Ectodermal cell (in vitro differentiated cells): ENCODE data around the gene NFIB.

ENCODE experiments used
- H3K27ac ChIP-seq: 2 replicates; pipeline ENCODE4 v1.7.0; 2013; ENCODE audit warnings: mild to moderate bottlenecking, low read depth, low read length; ENCODE audit not compliant: insufficient read depth, poor library complexity, severe bottlenecking
- H3K27me3 ChIP-seq: 2 replicates; pipeline ENCODE4 v1.7.0; 2013; ENCODE audit warnings: mild to moderate bottlenecking, low read length; ENCODE audit not compliant: insufficient read depth, control insufficient read depth, poor library complexity, severe bottlenecking
- H3K36me3 ChIP-seq: one replicate; pipeline ENCODE4 v1.7.0; 2013; ENCODE audit warnings: low read length; ENCODE audit not compliant: control insufficient read depth, insufficient read depth
- H3K4me1 ChIP-seq: one replicate; pipeline ENCODE4 v1.7.0; 2013; ENCODE audit warnings: low read length; ENCODE audit not compliant: control insufficient read depth, insufficient read depth
- H3K4me3 ChIP-seq: 2 replicates; pipeline ENCODE4 v1.7.0; 2013; ENCODE audit warnings: low read depth, low read length, control low read depth; ENCODE audit not compliant: insufficient read depth
- H3K9me3 ChIP-seq: 2 replicates; pipeline ENCODE4 v1.7.0; 2013; ENCODE audit warnings: mild to moderate bottlenecking, low read length, moderate library complexity; ENCODE audit not compliant: control insufficient read depth
- WGBS, 2 experiments: methylation state at CpG; one replicate each; pipeline ENCODE4 v1.1.7; 2013; ENCODE audit warnings: missing lambda C conversion rate in 2 of 2; 5-methylcytosine and 5-hydroxymethylcytosine counted together

The NFIB gene

DNA sequence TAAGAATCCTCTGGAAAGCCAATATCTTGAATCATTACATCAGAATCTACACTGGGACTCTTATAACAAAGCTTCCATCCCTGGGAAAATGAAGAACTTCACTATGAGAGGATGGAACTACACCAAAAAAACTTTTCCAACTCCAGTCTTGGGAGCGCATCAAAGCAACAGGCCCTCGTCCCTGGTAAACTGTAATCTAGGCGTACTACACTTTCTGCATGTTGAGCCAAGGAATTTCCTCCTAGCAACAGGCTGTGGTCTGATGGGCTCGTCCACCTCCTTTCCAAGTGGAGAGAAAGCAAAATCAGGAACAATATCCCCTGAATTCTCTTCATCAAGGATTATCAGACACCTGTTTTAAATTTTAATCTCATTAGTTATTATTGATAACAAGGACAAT, 94.1 kb downstream of the NFIB start:
- Histone ChIP-seq H3K36me3 (no peaks in the 10 kb centered on the region), H3K4me3 (no peak overlapping the region), H3K27ac (no peak overlapping the region), H3K4me1 (no peaks in the 10 kb centered on the region), H3K27me3 (no peaks in the 10 kb centered on the region), H3K9me3 (no peaks in the 10 kb centered on the region)
- 86 to 96% methylated on average over 4 of the region's 4 CpGs for WGBS, 2 experiments

DNA sequence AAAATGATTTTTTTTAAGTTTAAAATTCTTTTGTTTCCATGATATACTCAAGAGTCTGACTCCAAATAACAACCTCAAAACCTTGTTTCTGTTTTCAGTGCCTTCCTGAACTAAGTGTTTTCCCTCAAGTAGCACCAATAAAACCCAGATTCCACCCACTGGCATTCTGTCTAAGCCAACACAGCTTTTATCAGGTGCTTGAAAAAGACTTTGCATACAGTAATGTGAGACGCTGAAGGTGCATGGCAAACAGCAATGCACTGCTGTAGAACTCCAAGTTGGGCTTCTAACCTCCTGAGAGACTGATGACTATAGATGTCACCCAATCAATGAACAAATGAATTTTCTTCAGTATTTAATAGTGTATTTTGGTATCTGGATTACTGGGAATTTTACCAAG, 95.7 kb downstream of the NFIB start:
- Histone ChIP-seq H3K4me1 (no peaks in the 10 kb centered on the region), H3K9me3 (no peaks in the 10 kb centered on the region), H3K36me3 (no peaks in the 10 kb centered on the region), H3K27ac (no peak overlapping the region), H3K27me3 (no peaks in the 10 kb centered on the region), H3K4me3 (no peak overlapping the region)
- WGBS, 2 experiments, result 77 to 84% methylated on average over 1 of the region's 1 CpG

DNA sequence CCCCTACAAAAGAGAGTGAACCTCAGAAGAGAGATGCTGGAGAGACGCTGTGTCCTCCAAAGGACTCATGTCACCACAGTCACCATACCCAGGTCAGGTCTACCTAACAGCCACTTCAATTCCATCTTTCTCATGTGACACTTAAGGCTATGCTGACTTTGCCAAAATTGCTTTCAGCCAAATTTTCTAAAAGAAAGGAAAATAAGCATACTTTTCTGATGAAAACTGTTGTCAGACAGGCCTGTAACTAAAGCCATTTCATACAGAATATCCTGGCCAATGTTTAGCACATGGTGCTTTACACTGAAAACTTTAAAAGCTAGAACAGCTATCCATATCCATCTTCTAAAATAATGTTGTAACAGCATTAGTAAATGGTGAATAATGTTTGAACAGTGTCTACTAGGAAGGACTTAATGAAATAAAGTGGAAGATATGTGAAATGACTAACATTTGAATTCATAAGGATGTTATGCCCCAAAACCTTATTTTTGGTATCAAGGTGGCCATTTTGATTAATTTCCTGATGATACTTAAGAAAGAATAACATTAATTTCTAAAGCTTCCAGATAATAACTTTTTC, 97.2 kb downstream of the NFIB start:
- H3K4me1 ChIP-seq, result no peaks in the 10 kb centered on the region
- H3K27me3 ChIP-seq, result no peaks in the 10 kb centered on the region
- no peak overlapping the region for H3K27ac ChIP-seq
- no peak overlapping the region for H3K4me3 ChIP-seq
- H3K36me3 ChIP-seq, result no peaks in the 10 kb centered on the region
- H3K9me3 ChIP-seq, result no peaks in the 10 kb centered on the region
- WGBS, 2 experiments, result 97 to 100% methylated on average over 1 of the region's 1 CpG

DNA sequence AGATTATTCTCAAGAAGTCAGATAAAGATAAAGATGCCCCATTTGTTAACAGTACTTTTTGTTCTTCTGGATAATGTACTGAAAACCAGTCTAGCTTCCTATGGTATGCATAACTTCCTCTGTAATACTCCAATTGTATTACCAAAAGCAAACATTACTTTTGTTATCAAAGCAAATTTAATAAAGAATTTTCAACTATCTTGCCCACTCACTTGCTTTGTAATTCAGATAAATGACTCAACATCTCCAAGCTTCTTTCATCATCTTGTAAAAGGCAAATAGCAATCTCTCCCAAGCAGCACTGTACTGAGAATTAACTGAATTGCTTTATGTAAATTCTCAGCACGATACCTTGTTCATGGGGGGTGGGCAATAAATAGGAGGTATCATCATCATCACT, 98.3 kb downstream of the NFIB start:
- no peaks in the 10 kb centered on the region for H3K9me3 ChIP-seq
- WGBS, 2 experiments, result 80 to 92% methylated on average over 1 of the region's 1 CpG
- no peaks in the 10 kb centered on the region for H3K36me3 ChIP-seq
- no peak overlapping the region for H3K4me3 ChIP-seq
- no peaks in the 10 kb centered on the region for H3K4me1 ChIP-seq
- no peak overlapping the region for H3K27ac ChIP-seq
- H3K27me3 ChIP-seq, result no peaks in the 10 kb centered on the region

DNA sequence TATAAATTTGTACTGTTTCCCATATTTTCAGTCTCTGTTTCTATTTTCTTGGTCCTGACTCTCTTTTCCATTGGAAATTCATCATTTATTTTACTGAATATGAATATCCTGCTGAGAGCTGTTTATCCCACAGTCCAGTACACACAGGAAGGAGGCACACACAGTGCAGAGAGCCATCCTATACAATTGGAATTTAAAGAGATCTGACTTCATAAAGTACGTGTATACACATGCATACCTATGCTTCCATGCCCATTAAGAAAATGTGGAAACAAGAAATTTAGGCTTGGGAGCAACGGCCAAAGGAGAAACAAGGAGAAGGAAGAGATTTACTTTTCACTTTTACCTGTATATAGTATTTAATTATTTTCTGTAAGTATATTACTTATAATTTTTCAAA, 99.2 kb downstream of the NFIB start:
- Histone ChIP-seq H3K4me1 (no peaks in the 10 kb centered on the region), H3K27me3 (no peaks in the 10 kb centered on the region), H3K9me3 (no peaks in the 10 kb centered on the region), H3K36me3 (no peaks in the 10 kb centered on the region), H3K27ac (no peak overlapping the region), H3K4me3 (no peak overlapping the region)
- WGBS, 2 experiments, result 71% methylated on average over 1 of the region's 2 CpGs; no CpG with 5 or more reads in 1 of the 2 experiments

DNA sequence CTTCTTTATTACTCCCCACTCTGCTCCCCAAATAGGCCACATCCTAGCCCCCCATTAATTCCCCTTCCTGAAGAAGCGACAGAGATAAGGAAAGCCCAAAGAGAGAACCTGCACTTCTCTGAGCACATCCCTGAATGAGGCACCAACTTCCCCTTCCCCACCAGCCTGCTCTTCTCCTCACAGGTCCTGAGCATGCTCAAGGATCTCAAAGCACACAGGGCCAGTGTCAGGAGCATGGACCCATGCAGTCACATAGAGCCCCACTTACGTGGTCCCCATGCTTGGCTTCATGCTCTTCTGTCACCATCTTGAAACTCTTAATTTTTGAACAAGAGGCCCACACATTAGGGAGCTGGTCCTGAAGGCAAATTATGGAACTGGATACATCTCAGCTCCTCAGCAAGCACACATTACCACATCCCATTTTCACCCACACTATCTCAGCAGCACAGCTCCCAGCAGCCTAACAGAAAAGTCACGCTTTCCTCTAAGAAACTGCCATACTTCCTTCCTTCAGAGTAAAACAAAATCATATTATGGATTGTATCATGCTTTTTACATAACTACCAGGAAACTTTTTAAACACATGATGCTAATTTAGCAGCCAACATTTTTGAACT, 99.8 kb downstream of the NFIB start:
- H3K4me3 ChIP-seq, result no peak overlapping the region
- H3K36me3 ChIP-seq, result no peaks in the 10 kb centered on the region
- no peak overlapping the region for H3K27ac ChIP-seq
- H3K4me1 ChIP-seq, result no peaks in the 10 kb centered on the region
- H3K27me3 ChIP-seq, result no peaks in the 10 kb centered on the region
- WGBS, 2 experiments, result 91 to 92% methylated on average over 3 of the region's 3 CpGs
- no peaks in the 10 kb centered on the region for H3K9me3 ChIP-seq

DNA sequence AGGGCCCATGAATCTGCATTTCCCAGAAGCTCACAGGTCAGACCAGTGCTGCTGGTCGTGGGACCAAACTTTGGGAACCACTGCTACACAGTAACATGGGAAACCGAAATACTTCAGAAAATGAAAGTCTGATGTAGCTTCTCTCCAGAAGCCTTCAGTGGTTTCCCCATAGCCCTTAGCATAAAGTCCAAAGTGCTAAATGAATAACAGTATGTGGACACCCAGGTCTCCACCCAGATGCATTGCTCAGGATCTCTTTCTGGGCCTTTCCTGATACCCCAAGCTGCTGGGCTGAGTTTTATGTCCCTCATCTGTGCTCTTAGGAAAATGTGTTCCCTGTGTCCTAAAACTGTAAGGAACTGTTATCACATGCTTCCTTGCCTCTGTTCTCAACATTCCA, 100.4 kb downstream of the NFIB start:
- H3K27ac ChIP-seq, result no peak overlapping the region
- no peaks in the 10 kb centered on the region for H3K4me1 ChIP-seq
- H3K4me3 ChIP-seq, result no peak overlapping the region
- WGBS, 2 experiments, result 91 to 97% methylated on average over 2 of the region's 2 CpGs
- H3K36me3 ChIP-seq, result no peaks in the 10 kb centered on the region
- no peaks in the 10 kb centered on the region for H3K27me3 ChIP-seq
- H3K9me3 ChIP-seq, result no peaks in the 10 kb centered on the region

DNA sequence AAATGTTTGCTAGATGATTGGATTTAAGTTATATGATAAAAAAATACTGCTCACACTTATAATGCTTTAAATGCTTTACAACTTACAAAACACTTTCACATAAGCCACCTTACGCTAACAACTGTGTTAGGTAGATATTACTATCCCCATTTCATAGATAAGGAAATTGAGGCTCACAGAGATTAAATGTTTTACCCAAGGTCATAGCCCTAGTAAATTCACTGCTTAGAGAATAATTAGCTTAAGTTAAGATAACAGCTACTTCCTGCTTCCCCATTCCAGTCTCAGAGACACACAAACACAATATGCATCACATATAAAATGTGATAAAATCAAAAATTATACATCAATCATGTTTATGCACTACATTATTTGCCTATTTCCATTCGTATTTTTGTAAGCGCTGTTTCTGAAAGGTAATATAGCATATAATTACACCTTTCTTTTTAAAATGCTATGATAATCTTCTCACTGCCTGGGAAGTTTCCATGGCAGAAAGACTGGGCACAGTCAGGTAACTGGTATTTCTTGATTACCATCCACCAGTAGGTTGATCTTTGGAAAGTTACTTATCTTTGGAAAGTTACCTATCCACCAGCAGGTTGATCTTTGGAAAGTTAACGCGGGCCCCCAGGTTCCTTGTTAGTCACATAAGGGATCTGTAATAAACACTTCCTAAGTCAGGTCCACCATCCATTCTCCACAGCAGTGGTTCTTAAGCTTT, 101.1 kb downstream of the NFIB start:
- WGBS, 2 experiments, result 93% methylated on average over 2 to 4 of the region's 5 CpGs
- no peaks in the 10 kb centered on the region for H3K4me1 ChIP-seq
- no peak overlapping the region for H3K4me3 ChIP-seq
- no peaks in the 10 kb centered on the region for H3K36me3 ChIP-seq
- H3K27me3 ChIP-seq, result no peaks in the 10 kb centered on the region
- no peaks in the 10 kb centered on the region for H3K9me3 ChIP-seq
- no peak overlapping the region for H3K27ac ChIP-seq

DNA sequence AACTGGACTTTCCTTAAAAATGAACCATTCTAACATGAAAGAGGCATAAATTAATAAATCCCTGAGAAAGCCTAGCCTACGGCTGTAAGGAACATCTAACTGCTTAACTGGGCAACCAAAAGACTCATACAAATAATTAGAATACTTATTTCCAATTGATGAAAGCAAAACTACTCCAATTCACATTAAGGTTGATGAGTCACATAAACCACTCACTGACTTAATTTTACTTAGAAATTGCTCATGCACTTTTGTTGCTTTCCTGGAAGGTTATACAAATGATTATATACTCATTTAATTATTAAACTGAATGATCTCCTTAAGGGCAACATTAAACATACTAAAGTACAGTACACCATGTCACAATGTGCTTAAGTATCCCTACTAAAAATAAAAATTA, 101.9 kb downstream of the NFIB start:
- Histone ChIP-seq H3K4me3 (no peak overlapping the region), H3K27ac (no peak overlapping the region), H3K27me3 (no peaks in the 10 kb centered on the region), H3K9me3 (no peaks in the 10 kb centered on the region), H3K4me1 (no peaks in the 10 kb centered on the region), H3K36me3 (no peaks in the 10 kb centered on the region)
- WGBS, 2 experiments, result 95 to 100% methylated on average over 1 of the region's 1 CpG

DNA sequence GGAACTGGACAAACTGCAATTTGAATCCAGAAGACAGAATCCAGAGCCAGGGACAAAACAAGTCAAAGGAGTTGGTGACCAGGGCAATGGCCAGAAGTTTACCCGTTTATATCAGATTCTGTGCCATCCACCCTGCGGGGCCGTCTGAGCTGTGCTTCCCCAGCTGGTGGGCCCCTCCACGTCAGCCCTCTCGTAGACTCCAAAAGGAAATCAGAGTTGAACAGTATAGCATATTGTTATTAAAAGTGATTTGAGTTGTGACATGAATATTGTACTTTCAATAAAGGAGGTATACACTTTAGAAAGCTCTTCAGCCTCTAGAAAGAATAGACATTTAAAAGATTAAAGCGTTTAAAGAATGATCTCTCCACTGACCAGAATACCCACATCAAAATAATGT, 102.4 kb downstream of the NFIB start:
- no peaks in the 10 kb centered on the region for H3K27me3 ChIP-seq
- H3K27ac ChIP-seq, result no peak overlapping the region
- H3K36me3 ChIP-seq, result no peaks in the 10 kb centered on the region
- WGBS, 2 experiments, result 81 to 87% methylated on average over 5 to 6 of the region's 6 CpGs
- no peaks in the 10 kb centered on the region for H3K4me1 ChIP-seq
- H3K9me3 ChIP-seq, result no peaks in the 10 kb centered on the region
- no peak overlapping the region for H3K4me3 ChIP-seq
